Right atrium auricular region (tissue), 2 donors: Measurements from ENCODE around the gene ATP6V1G3. TPM values are rescaled to one million over a fixed set of nuclear protein-coding genes. Genes with fewer than 3 reads are reported as not detected.

ENCODE experiments used
- DNase-seq: peaks from one replicate; pipeline ENCODE4 v3.0.0-alpha.2; 2019; ENCODE audit warnings: low spot score
- H3K27ac ChIP-seq, 2 donors: fragments of 200-600 bp; sonication (generic); 1 replicate in 1 of 2; 2 replicates in 1 of 2; pipeline ENCODE4 v1.5.1; 2016 to 2019
- H3K27me3 ChIP-seq, 2 donors: fragments of 200-600 bp; sonication (generic); one replicate each; pipeline versions ENCODE4 v1.5.1 to v1.6.0; 2017 to 2019
- H3K36me3 ChIP-seq: fragments of 200-600 bp; sonication (generic); one replicate; pipeline ENCODE4 v1.5.1; 2016
- H3K4me1 ChIP-seq, 2 donors: fragments of 200-600 bp; sonication (generic); one replicate each; pipeline versions ENCODE4 v1.5.1 to v1.6.0; 2017 to 2019
- H3K4me3 ChIP-seq, 2 donors: fragments of 200-600 bp; sonication (generic); 1 replicate in 1 of 2; 2 replicates in 1 of 2; pipeline ENCODE4 v1.5.1; 2017 to 2019; ENCODE audit warnings: mild to moderate bottlenecking in 1 of 2, moderate library complexity in 1 of 2
- H3K9me3 ChIP-seq, 2 donors: fragments of 200-600 bp; sonication (generic); one replicate each; pipeline ENCODE4 v1.5.1; 2019
- CTCF ChIP-seq, 2 donors: fragments of 200-600 bp; sonication (generic); IDR thresholded peaks; one replicate each; pipeline ENCODE4 v1.5.1; 2019; ENCODE audit warnings: antibody characterized with exemption in 2 of 2
- total RNA-seq, 2 donors: library from RNA; depleted of rRNA; stranded (reverse); fragments of >200 nt; gene quantifications; one replicate each; pipeline ENCODE4 v1.1.0, GENCODE V29; 2016

ATP6V1G3 gene
- total RNA-seq, 2 donors from 2014 or later, result not detected

GRCh38 chr1:198575292-198575691, 34.8 kb upstream of the ATP6V1G3 start:
- no peaks in the 10 kb centered on the region for H3K27me3 ChIP-seq
- no peak for TF ChIP-seq CTCF (IDR thresholded peaks at IDR 0.05)

GRCh38 chr1:198574325-198574724, 33.8 kb upstream of the ATP6V1G3 start:
- H3K36me3 ChIP-seq, result no peaks in the 10 kb centered on the region
- H3K27me3 ChIP-seq, result no peaks in the 10 kb centered on the region
- no peaks in the 10 kb centered on the region for H3K9me3 ChIP-seq
- H3K27ac ChIP-seq, result no peak overlapping the region
- H3K4me1 ChIP-seq, result no peaks in the 10 kb centered on the region
- no peak overlapping the region for H3K4me3 ChIP-seq
- DNase-seq, result no peak
- TF ChIP-seq CTCF (IDR thresholded peaks at IDR 0.05), result no peak

More at GRCh38 chr1:198575292-198575691, 34.8 kb upstream of the ATP6V1G3 start:
- H3K9me3 ChIP-seq, result no peaks in the 10 kb centered on the region
- H3K4me1 ChIP-seq, result no peaks in the 10 kb centered on the region
- no peak overlapping the region for H3K27ac ChIP-seq
- DNase-seq, result no peak
- H3K4me3 ChIP-seq, result no peak overlapping the region
- H3K36me3 ChIP-seq, result no peaks in the 10 kb centered on the region

- Histone ChIP-seq H3K27me3 (no peaks in the 10 kb centered on the region), H3K36me3 (no peaks in the 10 kb centered on the region), H3K27ac (no peak overlapping the region), H3K4me3 (no peak overlapping the region), H3K4me1 (no peaks in the 10 kb centered on the region), H3K9me3 (no peaks in the 10 kb centered on the region)
- no peak for TF ChIP-seq CTCF (IDR thresholded peaks at IDR 0.05)
- no peak for DNase-seq
Measured at GRCh38 chr1:198564716-198565115, 24.2 kb upstream of the ATP6V1G3 start.

GRCh38 chr1:198564157-198564556, 23.7 kb upstream of the ATP6V1G3 start:
- no peaks in the 10 kb centered on the region for H3K4me1 ChIP-seq
- no peaks in the 10 kb centered on the region for H3K27me3 ChIP-seq
- H3K36me3 ChIP-seq, result no peaks in the 10 kb centered on the region
- no peak for DNase-seq
- TF ChIP-seq CTCF (IDR thresholded peaks at IDR 0.05), result no peak
- no peak overlapping the region for H3K4me3 ChIP-seq
- H3K9me3 ChIP-seq, result no peaks in the 10 kb centered on the region
- H3K27ac ChIP-seq, result no peak overlapping the region

- Histone ChIP-seq H3K27ac (no peak overlapping the region), H3K27me3 (no peaks in the 10 kb centered on the region), H3K4me1 (no peaks in the 10 kb centered on the region), H3K36me3 (no peaks in the 10 kb centered on the region), H3K9me3 (no peaks in the 10 kb centered on the region), H3K4me3 (no peak overlapping the region)
- no peak for TF ChIP-seq CTCF (IDR thresholded peaks at IDR 0.05)
- no peak for DNase-seq
Measured at GRCh38 chr1:198563583-198563982, 23.1 kb upstream of the ATP6V1G3 start.

- H3K4me3 ChIP-seq, result no peak overlapping the region
- H3K27ac ChIP-seq, result no peak overlapping the region
- H3K4me1 ChIP-seq, result no peaks in the 10 kb centered on the region
- no peak for TF ChIP-seq CTCF (IDR thresholded peaks at IDR 0.05)
- DNase-seq, result no peak
- H3K27me3 ChIP-seq, result no peaks in the 10 kb centered on the region
- no peaks in the 10 kb centered on the region for H3K9me3 ChIP-seq
- no peaks in the 10 kb centered on the region for H3K36me3 ChIP-seq
Measured at GRCh38 chr1:198560161-198560560, 19.7 kb upstream of the ATP6V1G3 start.
